ENCODE measurements around the gene PSMC1.

GRCh38 chr14:90277581-90278198 is 21.3 kb downstream of the PSMC1 start:
- TF ChIP-seq CTCF (IDR thresholded peaks at IDR 0.05; ENCODE audit: low read depth, low read length, missing input control) (no peak), ZBTB33 (IDR thresholded peaks at IDR 0.05) (no peak), NR2F2 (IDR thresholded peaks at IDR 0.05) (no peak), SP1 (IDR thresholded peaks at IDR 0.05) (no peak), RXRA (IDR thresholded peaks at IDR 0.05) (no peak), MAX (IDR thresholded peaks at IDR 0.05) (no peak), FOXA1 (IDR thresholded peaks at IDR 0.05) (no peak), TAF1 (conservative IDR thresholded peaks at IDR 0.05) (no peak)
- TF ChIP-seq, protein P1, sequence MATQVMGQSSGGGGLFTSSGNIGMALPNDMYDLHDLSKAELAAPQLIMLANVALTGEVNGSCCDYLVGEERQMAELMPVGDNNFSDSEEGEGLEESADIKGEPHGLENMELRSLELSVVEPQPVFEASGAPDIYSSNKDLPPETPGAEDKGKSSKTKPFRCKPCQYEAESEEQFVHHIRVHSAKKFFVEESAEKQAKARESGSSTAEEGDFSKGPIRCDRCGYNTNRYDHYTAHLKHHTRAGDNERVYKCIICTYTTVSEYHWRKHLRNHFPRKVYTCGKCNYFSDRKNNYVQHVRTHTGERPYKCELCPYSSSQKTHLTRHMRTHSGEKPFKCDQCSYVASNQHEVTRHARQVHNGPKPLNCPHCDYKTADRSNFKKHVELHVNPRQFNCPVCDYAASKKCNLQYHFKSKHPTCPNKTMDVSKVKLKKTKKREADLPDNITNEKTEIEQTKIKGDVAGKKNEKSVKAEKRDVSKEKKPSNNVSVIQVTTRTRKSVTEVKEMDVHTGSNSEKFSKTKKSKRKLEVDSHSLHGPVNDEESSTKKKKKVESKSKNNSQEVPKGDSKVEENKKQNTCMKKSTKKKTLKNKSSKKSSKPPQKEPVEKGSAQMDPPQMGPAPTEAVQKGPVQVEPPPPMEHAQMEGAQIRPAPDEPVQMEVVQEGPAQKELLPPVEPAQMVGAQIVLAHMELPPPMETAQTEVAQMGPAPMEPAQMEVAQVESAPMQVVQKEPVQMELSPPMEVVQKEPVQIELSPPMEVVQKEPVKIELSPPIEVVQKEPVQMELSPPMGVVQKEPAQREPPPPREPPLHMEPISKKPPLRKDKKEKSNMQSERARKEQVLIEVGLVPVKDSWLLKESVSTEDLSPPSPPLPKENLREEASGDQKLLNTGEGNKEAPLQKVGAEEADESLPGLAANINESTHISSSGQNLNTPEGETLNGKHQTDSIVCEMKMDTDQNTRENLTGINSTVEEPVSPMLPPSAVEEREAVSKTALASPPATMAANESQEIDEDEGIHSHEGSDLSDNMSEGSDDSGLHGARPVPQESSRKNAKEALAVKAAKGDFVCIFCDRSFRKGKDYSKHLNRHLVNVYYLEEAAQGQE (IDR thresholded peaks at IDR 0.05), result no peak
